Endothelial cell of umbilical vein (primary cell): ENCODE data around the gene CEBPB.

Experiments
- CTCF ChIP-seq, 2 donors: IDR thresholded peaks; 1 replicate in 1 of 2; 2 replicates in 1 of 2; pipeline ENCODE4 v1.5.1; 2011; ENCODE audit warnings: low read length in 2 of 2, mild to moderate bottlenecking in 2 of 2, moderate library complexity in 2 of 2, control low read depth in 1 of 2, inconsistent platforms in 1 of 2, low read depth in 1 of 2; ENCODE audit not compliant: insufficient read depth in 1 of 2; ENCODE audit errors: extremely low read depth in 1 of 2
- EZH2 ChIP-seq: IDR thresholded peaks from 2 replicates; pipeline ENCODE4 v1.6.1; 2012; ENCODE audit warnings: borderline replicate concordance, low read depth, mild to moderate bottlenecking, moderate library complexity, low read length, inconsistent platforms; ENCODE audit not compliant: severe bottlenecking
- FOS ChIP-seq: IDR thresholded peaks from 2 replicates; pipeline ENCODE4 v1.6.1; 2011; ENCODE audit warnings: mild to moderate bottlenecking, low read length, moderate library complexity, borderline replicate concordance; ENCODE audit not compliant: insufficient read depth
- JUN ChIP-seq: IDR thresholded peaks from 2 replicates; pipeline ENCODE4 v1.6.1; 2011; ENCODE audit warnings: borderline replicate concordance, low read depth; ENCODE audit not compliant: insufficient read length, insufficient read depth
- MYC ChIP-seq: IDR thresholded peaks from one replicate; pipeline ENCODE4 v1.6.1; 2011; ENCODE audit warnings: mild to moderate bottlenecking, low read depth, low read length
- POLR2A ChIP-seq: IDR thresholded peaks from 2 replicates; pipeline ENCODE4 v1.6.1; 2012; ENCODE audit warnings: low read depth, mild to moderate bottlenecking, control low read depth, low read length
- POLR2AphosphoS5 ChIP-seq: IDR thresholded peaks from 2 replicates; pipeline ENCODE4 v1.6.1; 2012; ENCODE audit warnings: low read depth, mild to moderate bottlenecking, control low read depth, low read length, moderate library complexity; ENCODE audit not compliant: insufficient read depth

- no peak for TF ChIP-seq POLR2A
- no peak for TF ChIP-seq CTCF (IDR thresholded peaks at IDR 0.05; ENCODE audit: extremely low read depth in 1 of 2, insufficient read depth in 1 of 2, low read depth in 1 of 2, low read length in 2 of 2)
- TF ChIP-seq FOS, result no peak
- no peak for TF ChIP-seq JUN
- no peak for TF ChIP-seq EZH2
- no peak for TF ChIP-seq MYC
- TF ChIP-seq POLR2AphosphoS5, result no peak
These were observed 4.3 kb downstream of the CEBPB start for GRCh38 chr20:50194831-50195523.
